HepG2 (cell line): ENCODE results near the gene ATXN2. TPM values are rescaled to one million over a fixed set of nuclear protein-coding genes. Genes with fewer than 3 reads are reported as not detected.

ENCODE experiments used
- ADNP ChIP-seq: sonication (generic); formaldehyde crosslinking; IDR thresholded peaks from 2 replicates; pipeline ENCODE4 v1.4.0; 2020; ENCODE audit warnings: missing genetic modification reagents
- BRD4 ChIP-seq: sonication (generic); formaldehyde crosslinking; IDR thresholded peaks from 2 replicates; pipeline ENCODE4 v1.4.0; 2020; ENCODE audit warnings: missing genetic modification reagents
- DMTF1 ChIP-seq: sonication (generic); formaldehyde crosslinking; IDR thresholded peaks from 2 replicates; pipeline ENCODE4 v1.4.0; 2020; ENCODE audit warnings: mild to moderate bottlenecking, missing genetic modification reagents
- HIVEP1 ChIP-seq: sonication (generic); formaldehyde crosslinking; IDR thresholded peaks from 2 replicates; pipeline ENCODE4 v1.4.0; 2020; ENCODE audit warnings: mild to moderate bottlenecking, missing genetic modification reagents
- HNRNPH1 ChIP-seq: fragments of 200-400 bp; formaldehyde crosslinking; optimal IDR thresholded peaks from 2 replicates; pipeline ENCODE3; 2017; ENCODE audit warnings: mild to moderate bottlenecking, low read depth, low read length
- HNRNPLL ChIP-seq: fragments of 200-400 bp; formaldehyde crosslinking; IDR thresholded peaks from 2 replicates; pipeline ENCODE4 v1.6.1; 2017; ENCODE audit warnings: mild to moderate bottlenecking, low read depth, low read length; ENCODE audit not compliant: poor library complexity, severe bottlenecking
- IRX3 ChIP-seq: sonication (generic); formaldehyde crosslinking; IDR thresholded peaks from 2 replicates; pipeline ENCODE4 v1.8.1; 2023; ENCODE audit warnings: mild to moderate bottlenecking, low read depth, missing genetic modification reagents, borderline replicate concordance
- KLF6 ChIP-seq: IDR thresholded peaks from 2 replicates; pipeline ENCODE4 v1.8.0; 2016; ENCODE audit warnings: missing biosample characterization, missing genetic modification reagents
- MED13 ChIP-seq: sonication (generic); formaldehyde crosslinking; IDR thresholded peaks from 2 replicates; pipeline ENCODE4 v1.5.0; 2020; ENCODE audit warnings: missing genetic modification reagents
- NAIF1 ChIP-seq: sonication (generic); formaldehyde crosslinking; IDR thresholded peaks from 2 replicates; pipeline ENCODE4 v1.5.0; 2020; ENCODE audit warnings: mild to moderate bottlenecking, missing genetic modification reagents, borderline replicate concordance
- SMARCE1 ChIP-seq: fragments of 450-650 bp; IDR thresholded peaks from 2 replicates; pipeline ENCODE4 v1.6.1; 2017; ENCODE audit warnings: borderline replicate concordance
- SP2 ChIP-seq: sonication (generic); formaldehyde crosslinking; IDR thresholded peaks from 2 replicates; pipeline ENCODE4 v1.5.1; 2020; ENCODE audit warnings: mild to moderate bottlenecking, missing genetic modification reagents
- ZKSCAN1 ChIP-seq: fragments of 150-350 bp; IDR thresholded peaks from 2 replicates; pipeline ENCODE4 v1.6.1; 2014; ENCODE audit warnings: low read length
- ZMAT3 ChIP-seq: sonication (generic); formaldehyde crosslinking; conservative IDR thresholded peaks from 2 replicates; pipeline ENCODE4 v1.7.0; 2021; ENCODE audit warnings: missing genetic modification reagents
- ZMYM2 ChIP-seq: sonication (generic); formaldehyde crosslinking; IDR thresholded peaks from 2 replicates; pipeline ENCODE4 v1.8.0; 2022; ENCODE audit warnings: mild to moderate bottlenecking, missing genetic modification reagents
- ZNF143 ChIP-seq: sonication (generic); formaldehyde crosslinking; IDR thresholded peaks from 2 replicates; pipeline ENCODE4 v1.4.0; 2020; ENCODE audit warnings: missing genetic modification reagents
- ZNF331 ChIP-seq: sonication (generic); formaldehyde crosslinking; IDR thresholded peaks from 2 replicates; pipeline ENCODE4 v1.4.0; 2020; ENCODE audit warnings: missing genetic modification reagents
- ZNF615 ChIP-seq: sonication (generic); formaldehyde crosslinking; IDR thresholded peaks from 2 replicates; pipeline ENCODE4 v1.5.0; 2020; ENCODE audit warnings: mild to moderate bottlenecking, missing genetic modification reagents, borderline replicate concordance
- polyA plus RNA-seq, 8 experiments: library from polyadenylated mRNA; depleted of rRNA in 3 of 8; stranded (reverse) in 7 of 8; unstranded in 1 of 8; fragments of >200 nt; fragmentation: Illumina TruSeq in 4 of 8; extraction: Trizol in 4 of 8; gene quantifications; 2 replicates each; pipeline versions ENCODE4 v1.2.1 to v1.2.3, GENCODE V29; 2011 to 2016; ENCODE audit warnings: low read depth in 4 of 8, missing spikeins in 1 of 8, mixed read lengths in 1 of 8; ENCODE audit not compliant: insufficient read depth in 1 of 8
- total RNA-seq, 5 experiments: library from RNA; depleted of rRNA; stranded (reverse); fragments of >200 nt; fragmentation: Illumina TruSeq; extraction: Trizol; gene quantifications; 2 replicates each; pipeline ENCODE4 v1.2.3, GENCODE V29; 2016; ENCODE audit warnings: low read depth in 1 of 5
- TF ChIP-seq, protein P1 (sequence below), 2 experiments: IDR thresholded peaks; 2 replicates each; pipeline ENCODE4 v1.6.1; 2011 to 2012; ENCODE audit warnings: low read length in 2 of 2, borderline replicate concordance in 1 of 2, low read depth in 1 of 2, mild to moderate bottlenecking in 1 of 2, moderate library complexity in 1 of 2
- TF ChIP-seq, protein P2 (sequence below): sonication (generic); formaldehyde crosslinking; IDR thresholded peaks from 2 replicates; pipeline ENCODE4 v1.4.0; 2020; ENCODE audit warnings: missing genetic modification reagents
- TF ChIP-seq, protein P3 (sequence below): sonication (generic); formaldehyde crosslinking; IDR thresholded peaks from 2 replicates; pipeline ENCODE4 v1.5.0; 2020; ENCODE audit warnings: missing genetic modification reagents
- TF ChIP-seq, protein P4 (sequence below): IDR thresholded peaks from 2 replicates; pipeline ENCODE4 v1.6.1; 2016; ENCODE audit warnings: low read depth, borderline replicate concordance

Gene ATXN2
- total and polyA plus RNA-seq, 2 of the 13 experiments (the other 11 are each of a cell fraction or from before 2014, with no cell fraction given) = 18.1 to 27.1 TPM

DNA sequence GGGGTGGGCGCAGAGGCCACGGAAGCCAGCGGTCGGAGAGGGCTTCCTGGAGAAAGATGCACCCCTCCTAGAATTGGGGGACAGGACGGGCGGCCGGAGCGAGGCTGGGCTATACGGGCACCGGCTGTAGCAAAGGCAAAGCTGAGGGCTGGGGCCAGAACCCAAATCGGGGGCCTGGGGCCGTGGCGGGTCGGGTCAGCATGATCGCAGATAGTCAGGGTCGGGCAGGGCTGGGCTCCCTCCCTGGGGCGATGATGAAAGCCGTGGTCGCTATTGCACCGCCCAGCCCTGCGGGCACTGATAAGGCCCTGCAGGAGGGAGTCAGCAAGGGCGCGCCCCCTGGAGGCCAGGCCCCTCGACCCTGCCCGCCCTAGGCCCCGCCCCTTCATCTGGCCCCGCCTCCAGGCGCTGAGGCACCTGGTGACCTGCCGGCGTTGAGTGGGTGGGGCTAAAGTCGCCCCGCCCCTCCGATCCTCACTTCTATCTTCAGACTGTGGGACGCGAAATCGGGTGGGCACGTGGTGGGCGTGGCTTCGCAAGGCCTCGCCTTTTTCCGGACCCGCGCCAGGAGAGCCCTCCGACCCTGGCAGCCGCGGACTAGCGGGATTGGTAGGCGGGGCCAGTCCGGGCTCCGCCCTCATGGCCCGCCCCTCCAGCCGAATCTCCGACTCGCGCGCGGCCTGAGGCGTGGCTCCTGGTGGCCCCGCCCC, 193.8 kb downstream of the ATXN2 start (continued):
- TF ChIP-seq ZNF143 (CRISPR knock-in tag) = no peak
- TF ChIP-seq SP2 (CRISPR knock-in tag) = no peak
- TF ChIP-seq SMARCE1 = no peak
- TF ChIP-seq NAIF1 (CRISPR knock-in tag) = no peak
- TF ChIP-seq ZNF331 (CRISPR knock-in tag) = peak; percentile 14; the same call in 1 of the 2 replicates
- peak; percentile 83; the same call in 1 of the 2 replicates for TF ChIP-seq ZMYM2
- TF ChIP-seq HIVEP1 = no peak
- 0 out of 2 replicates have a peak, but pooled peaks have one; percentile 39 for TF ChIP-seq KLF6
- peak; percentile 59 for TF ChIP-seq HNRNPLL
- TF ChIP-seq, protein P1, sequence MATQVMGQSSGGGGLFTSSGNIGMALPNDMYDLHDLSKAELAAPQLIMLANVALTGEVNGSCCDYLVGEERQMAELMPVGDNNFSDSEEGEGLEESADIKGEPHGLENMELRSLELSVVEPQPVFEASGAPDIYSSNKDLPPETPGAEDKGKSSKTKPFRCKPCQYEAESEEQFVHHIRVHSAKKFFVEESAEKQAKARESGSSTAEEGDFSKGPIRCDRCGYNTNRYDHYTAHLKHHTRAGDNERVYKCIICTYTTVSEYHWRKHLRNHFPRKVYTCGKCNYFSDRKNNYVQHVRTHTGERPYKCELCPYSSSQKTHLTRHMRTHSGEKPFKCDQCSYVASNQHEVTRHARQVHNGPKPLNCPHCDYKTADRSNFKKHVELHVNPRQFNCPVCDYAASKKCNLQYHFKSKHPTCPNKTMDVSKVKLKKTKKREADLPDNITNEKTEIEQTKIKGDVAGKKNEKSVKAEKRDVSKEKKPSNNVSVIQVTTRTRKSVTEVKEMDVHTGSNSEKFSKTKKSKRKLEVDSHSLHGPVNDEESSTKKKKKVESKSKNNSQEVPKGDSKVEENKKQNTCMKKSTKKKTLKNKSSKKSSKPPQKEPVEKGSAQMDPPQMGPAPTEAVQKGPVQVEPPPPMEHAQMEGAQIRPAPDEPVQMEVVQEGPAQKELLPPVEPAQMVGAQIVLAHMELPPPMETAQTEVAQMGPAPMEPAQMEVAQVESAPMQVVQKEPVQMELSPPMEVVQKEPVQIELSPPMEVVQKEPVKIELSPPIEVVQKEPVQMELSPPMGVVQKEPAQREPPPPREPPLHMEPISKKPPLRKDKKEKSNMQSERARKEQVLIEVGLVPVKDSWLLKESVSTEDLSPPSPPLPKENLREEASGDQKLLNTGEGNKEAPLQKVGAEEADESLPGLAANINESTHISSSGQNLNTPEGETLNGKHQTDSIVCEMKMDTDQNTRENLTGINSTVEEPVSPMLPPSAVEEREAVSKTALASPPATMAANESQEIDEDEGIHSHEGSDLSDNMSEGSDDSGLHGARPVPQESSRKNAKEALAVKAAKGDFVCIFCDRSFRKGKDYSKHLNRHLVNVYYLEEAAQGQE (IDR thresholded peaks at IDR 0.05; ENCODE audit: borderline replicate concordance in 1 of 2, low read depth in 1 of 2, low read length in 2 of 2) = no peak
- TF ChIP-seq, protein P2, sequence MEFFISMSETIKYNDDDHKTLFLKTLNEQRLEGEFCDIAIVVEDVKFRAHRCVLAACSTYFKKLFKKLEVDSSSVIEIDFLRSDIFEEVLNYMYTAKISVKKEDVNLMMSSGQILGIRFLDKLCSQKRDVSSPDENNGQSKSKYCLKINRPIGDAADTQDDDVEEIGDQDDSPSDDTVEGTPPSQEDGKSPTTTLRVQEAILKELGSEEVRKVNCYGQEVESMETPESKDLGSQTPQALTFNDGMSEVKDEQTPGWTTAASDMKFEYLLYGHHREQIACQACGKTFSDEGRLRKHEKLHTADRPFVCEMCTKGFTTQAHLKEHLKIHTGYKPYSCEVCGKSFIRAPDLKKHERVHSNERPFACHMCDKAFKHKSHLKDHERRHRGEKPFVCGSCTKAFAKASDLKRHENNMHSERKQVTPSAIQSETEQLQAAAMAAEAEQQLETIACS (CRISPR knock-in tag) = no peak
- TF ChIP-seq HNRNPH1 = no peak
- TF ChIP-seq ZMAT3 (CRISPR knock-in tag) = no peak
- TF ChIP-seq, protein P3, sequence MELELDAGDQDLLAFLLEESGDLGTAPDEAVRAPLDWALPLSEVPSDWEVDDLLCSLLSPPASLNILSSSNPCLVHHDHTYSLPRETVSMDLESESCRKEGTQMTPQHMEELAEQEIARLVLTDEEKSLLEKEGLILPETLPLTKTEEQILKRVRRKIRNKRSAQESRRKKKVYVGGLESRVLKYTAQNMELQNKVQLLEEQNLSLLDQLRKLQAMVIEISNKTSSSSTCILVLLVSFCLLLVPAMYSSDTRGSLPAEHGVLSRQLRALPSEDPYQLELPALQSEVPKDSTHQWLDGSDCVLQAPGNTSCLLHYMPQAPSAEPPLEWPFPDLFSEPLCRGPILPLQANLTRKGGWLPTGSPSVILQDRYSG (CRISPR knock-in tag) = no peak
- TF ChIP-seq, protein P4, sequence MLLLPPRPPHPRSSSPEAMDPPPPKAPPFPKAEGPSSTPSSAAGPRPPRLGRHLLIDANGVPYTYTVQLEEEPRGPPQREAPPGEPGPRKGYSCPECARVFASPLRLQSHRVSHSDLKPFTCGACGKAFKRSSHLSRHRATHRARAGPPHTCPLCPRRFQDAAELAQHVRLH (CRISPR knock-in tag) = peak; percentile 28; the same call in 1 of the 2 replicates
- TF ChIP-seq BRD4 (CRISPR knock-in tag) = no peak
- no peak for TF ChIP-seq ADNP (CRISPR knock-in tag)
- TF ChIP-seq DMTF1 = no peak
- TF ChIP-seq ZKSCAN1 = no peak
- TF ChIP-seq IRX3 = no peak
- 0 out of 2 replicates have a peak, but pooled peaks have one; percentile 33 for TF ChIP-seq MED13 (CRISPR knock-in tag)
- TF ChIP-seq ZNF615 = no peak
